AG10803 (cell line): ENCODE data around the gene ST6GAL2.

ENCODE experiments used
- DNase-seq: peaks from one replicate; pipeline ENCODE4 v3.0.0; 2010; ENCODE audit warnings: low read depth
- H3K4me3 ChIP-seq: 2 replicates; pipeline ENCODE4 v1.5.1; 2011; ENCODE audit warnings: mild to moderate bottlenecking, low read length, control low read depth
- CTCF ChIP-seq: conservative IDR thresholded peaks from 2 replicates; pipeline ENCODE4 v1.5.1; 2011; ENCODE audit warnings: mild to moderate bottlenecking, low read length, control low read depth, inconsistent platforms

Gene ST6GAL2

GRCh38 chr2:106841886-106842645 lies 43.9 kb downstream of the ST6GAL2 start:
- TF ChIP-seq CTCF: no peak
- H3K4me3 ChIP-seq: no peak overlapping the region
- DNase-seq: no peak

DNA sequence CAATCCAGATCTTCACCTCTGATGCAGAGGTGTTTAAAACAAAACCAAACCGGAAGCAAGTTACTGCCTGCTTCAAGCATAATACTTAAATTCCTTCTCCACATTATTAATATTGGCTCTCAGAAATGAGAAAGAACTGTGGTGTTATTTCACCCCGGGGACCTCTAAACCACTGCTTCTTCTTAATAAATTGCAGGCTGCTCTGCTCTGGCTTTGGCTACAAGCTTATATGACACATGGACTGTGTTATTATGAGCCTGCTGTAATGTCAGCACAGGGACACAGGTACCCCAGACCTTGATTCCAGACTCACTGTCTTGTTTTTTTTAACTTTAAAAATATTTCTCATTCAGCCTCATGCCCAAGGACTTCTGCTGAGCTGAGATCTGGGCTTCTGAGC lies 45.1 kb downstream of the ST6GAL2 start:
- no peak for TF ChIP-seq CTCF
- no peak overlapping the region for H3K4me3 ChIP-seq
- no peak for DNase-seq

GRCh38 chr2:106839849-106840595 lies 45.9 kb downstream of the ST6GAL2 start:
- no peak for DNase-seq
- TF ChIP-seq CTCF: no peak
- no peak overlapping the region for H3K4me3 ChIP-seq

- H3K4me3 ChIP-seq: no peak overlapping the region
- no peak for TF ChIP-seq CTCF
- no peak for DNase-seq
Observed at GRCh38 chr2:106833256-106833655, 52.7 kb downstream of the ST6GAL2 start.

DNA sequence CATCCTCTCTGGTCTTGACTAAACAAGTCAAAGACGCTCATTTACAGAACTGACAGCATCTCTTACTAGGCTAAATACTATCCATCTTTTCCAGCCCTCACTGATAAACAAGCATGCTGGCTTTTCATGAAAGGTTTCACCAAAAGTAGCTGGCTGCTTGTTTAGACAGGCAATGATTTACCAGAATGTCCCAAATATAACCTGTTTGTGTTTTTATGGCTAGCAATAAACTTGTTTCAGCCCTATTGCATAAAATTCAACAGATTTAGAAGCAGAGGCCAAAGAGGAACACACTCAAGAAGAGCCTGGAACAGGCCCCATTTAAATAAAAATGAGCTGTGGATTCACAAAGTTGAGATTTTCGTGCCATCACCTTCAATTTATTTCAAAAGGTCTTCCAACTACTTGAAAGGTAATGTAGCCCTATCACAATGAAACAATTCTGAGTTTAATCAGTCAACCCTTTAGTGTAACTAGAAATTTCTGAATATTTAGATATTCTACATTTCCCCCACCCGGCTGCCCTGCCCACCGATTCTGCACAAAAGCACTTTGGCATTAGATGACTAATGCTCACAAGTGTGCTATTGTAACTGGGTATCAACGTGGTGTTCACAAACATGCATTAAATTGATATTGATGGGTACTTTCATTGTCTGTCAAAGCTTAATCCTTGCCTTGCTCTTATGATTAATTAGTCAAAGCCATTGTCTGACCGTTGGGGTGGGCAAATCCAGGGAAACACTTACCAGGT lies 54.0 kb downstream of the ST6GAL2 start:
- DNase-seq: no peak
- no peak overlapping the region for H3K4me3 ChIP-seq
- TF ChIP-seq CTCF: no peak

DNA sequence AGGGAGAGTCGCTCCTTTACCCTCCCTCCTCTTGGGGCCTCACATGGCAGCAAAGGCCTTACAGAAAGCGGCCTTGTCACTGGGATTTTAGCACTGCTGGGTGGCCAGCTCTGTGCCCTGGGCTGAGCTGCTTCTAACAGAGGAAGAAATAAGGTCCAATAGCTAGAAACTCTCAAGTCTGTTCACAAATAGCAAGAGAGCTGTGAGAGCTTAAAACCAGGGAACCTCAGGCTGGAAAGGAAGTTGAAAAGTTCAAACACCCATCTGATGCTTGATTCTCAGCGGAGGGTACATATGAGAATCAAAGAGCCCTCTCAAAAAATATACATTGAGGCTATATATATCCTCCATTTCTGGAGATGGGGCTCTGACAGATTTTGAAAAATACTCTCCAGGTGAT lies 54.7 kb downstream of the ST6GAL2 start:
- no peak for DNase-seq
- no peak for TF ChIP-seq CTCF
- no peak overlapping the region for H3K4me3 ChIP-seq
